ENCODE measurements around the gene C17orf67. TPM values are rescaled to one million over a fixed set of nuclear protein-coding genes. Genes with fewer than 3 reads are reported as not detected.

Gene C17orf67
- total and polyA plus RNA-seq, 2 experiments from 2014 or later, result 1.0 to 3.7 TPM

- H3K36me3 Mint-ChIP-seq (ENCODE audit: low read depth), result peaks cover 30% of the 10 kb centered on the region
- Histone ChIP-seq H3K4me3 (peak overlapping the region; percentile 84; the same call in 1 of the 2 replicates), H3K9me2 (ENCODE audit: insufficient read depth) (no peaks in the 10 kb centered on the region), H2AFZ (no peak overlapping the region), H3K36me3 (ENCODE audit: insufficient read depth) (no peaks in the 10 kb centered on the region), H3K79me2 (replicated peaks; ENCODE audit: insufficient read depth) (peaks cover 12% of the 10 kb centered on the region), H3K4me2 (0 out of 2 replicates have a peak overlapping the region, but pooled peaks have one; percentile 91), H3F3A (replicated peaks; ENCODE audit: low read depth) (peaks cover 8% of the 10 kb centered on the region; the same call in 1 of the 2 replicates), H3K4me1 (ENCODE audit: insufficient read depth) (peaks cover 21% of the 10 kb centered on the region), H3K27me3 (ENCODE audit: insufficient read depth) (peaks cover 31% of the 10 kb centered on the region), H3K27ac (ENCODE audit: low read depth) (no peak overlapping the region), H4K20me1 (replicated peaks; ENCODE audit: insufficient read depth) (peaks cover 4% of the 10 kb centered on the region; the same call in 1 of the 2 replicates)
- H3K27ac Mint-ChIP-seq, result no peak overlapping the region
- TF ChIP-seq CTCF (conservative IDR thresholded peaks at IDR 0.05; ENCODE audit: low read depth in 2 of 2) (no peak), ZNF331 (CRISPR knock-in tag; IDR thresholded peaks at IDR 0.05; ENCODE audit: low read depth) (no peak), POLR2AphosphoS5 (IDR thresholded peaks at IDR 0.05; ENCODE audit: low read depth) (no peak), ZNF114 (CRISPR knock-in tag; IDR thresholded peaks at IDR 0.05) (no peak), NANOG (IDR thresholded peaks at IDR 0.05; ENCODE audit: borderline replicate concordance) (no peak), EZH2 (IDR thresholded peaks at IDR 0.05; ENCODE audit: low read depth, unreplicated experiment) (no peak), ETS1 (IDR thresholded peaks at IDR 0.05) (no peak), CREB1 (CRISPR knock-in tag; IDR thresholded peaks at IDR 0.05; ENCODE audit: low read depth) (no peak), JUNB (IDR thresholded peaks at IDR 0.05; ENCODE audit: unreplicated experiment) (no peak), EZH2phosphoT487 (IDR thresholded peaks at IDR 0.05; ENCODE audit: unreplicated experiment) (no peak)
- no peaks in the 10 kb centered on the region for H3K9me3 Mint-ChIP-seq
- peaks cover 30% of the 10 kb centered on the region for H3K4me1 Mint-ChIP-seq
- peaks cover 24% of the 10 kb centered on the region for H3K27me3 Mint-ChIP-seq (ENCODE audit: insufficient read depth, low read depth, poor library complexity)
- no peak for DNase-seq (ENCODE audit: low spot score)
- H3K4me3 Mint-ChIP-seq, result peak overlapping the region; percentile 72; the same call in 2 of the 3 replicates
- ATAC-seq, result no peak
Measured at GRCh38 chr17:56831369-56832095, 2.2 kb downstream of the C17orf67 start.

GRCh38 chr17:56830726-56831368 lies 2.9 kb downstream of the C17orf67 start:
- DNase-seq (ENCODE audit: low spot score) (no peak), ATAC-seq (no peak)
- H3K4me3 ChIP-seq, result no peak overlapping the region
- peaks cover 12% of the 10 kb centered on the region; the same call in 1 of the 2 replicates for H3K79me2 ChIP-seq (replicated peaks; ENCODE audit: insufficient read depth)
- Mint-ChIP-seq H3K27ac (no peak overlapping the region), H3K27me3 (ENCODE audit: insufficient read depth, low read depth, poor library complexity) (peaks cover 24% of the 10 kb centered on the region), H3K36me3 (ENCODE audit: low read depth) (peaks cover 30% of the 10 kb centered on the region), H3K4me3 (no peak overlapping the region), H3K9me3 (no peaks in the 10 kb centered on the region), H3K4me1 (peaks cover 27% of the 10 kb centered on the region)
- no peak overlapping the region for H2AFZ ChIP-seq
- no peak overlapping the region for H3K4me2 ChIP-seq
- peaks cover 8% of the 10 kb centered on the region; the same call in 1 of the 2 replicates for H3F3A ChIP-seq (replicated peaks; ENCODE audit: low read depth)
- no peak overlapping the region for H3K27ac ChIP-seq (ENCODE audit: low read depth)
- peaks cover 24% of the 10 kb centered on the region for H3K27me3 ChIP-seq (ENCODE audit: insufficient read depth)
- H4K20me1 ChIP-seq (replicated peaks; ENCODE audit: insufficient read depth), result peaks cover 4% of the 10 kb centered on the region; the same call in 1 of the 2 replicates
- peaks cover 19% of the 10 kb centered on the region for H3K4me1 ChIP-seq (ENCODE audit: insufficient read depth)
- H3K36me3 ChIP-seq (ENCODE audit: insufficient read depth), result no peaks in the 10 kb centered on the region
- H3K9me2 ChIP-seq (ENCODE audit: insufficient read depth), result no peaks in the 10 kb centered on the region
- TF ChIP-seq ZNF462 (CRISPR knock-in tag; IDR thresholded peaks at IDR 0.05) (no peak), ZNF114 (CRISPR knock-in tag; IDR thresholded peaks at IDR 0.05) (no peak)

Measured in GM23338 (cell line).